GM10847 (cell line): Measurements from ENCODE around the gene TTC9.

Source experiments
- POLR2A ChIP-seq: IDR thresholded peaks from 2 replicates; pipeline ENCODE4 v1.6.1; 2011; ENCODE audit not compliant: insufficient read length; ENCODE audit errors: extremely low read depth

The TTC9 gene

GRCh38 chr14:70692210-70692609 is 50.5 kb downstream of the TTC9 start:
- TF ChIP-seq POLR2A = no peak

GRCh38 chr14:70696026-70696425 is 54.3 kb downstream of the TTC9 start:
- no peak for TF ChIP-seq POLR2A

- TF ChIP-seq POLR2A = no peak
Measured at GRCh38 chr14:70697701-70698100, 56.0 kb downstream of the TTC9 start.

- no peak for TF ChIP-seq POLR2A
Measured at GRCh38 chr14:70698288-70698687, 56.6 kb downstream of the TTC9 start.

GRCh38 chr14:70699646-70700045 is 57.9 kb downstream of the TTC9 start:
- no peak for TF ChIP-seq POLR2A

- no peak for TF ChIP-seq POLR2A
Measured at GRCh38 chr14:70700955-70701585, 59.4 kb downstream of the TTC9 start.

GRCh38 chr14:70701610-70702009 is 59.9 kb downstream of the TTC9 start:
- no peak for TF ChIP-seq POLR2A

- TF ChIP-seq POLR2A = no peak
Measured at GRCh38 chr14:70702161-70702560, 60.4 kb downstream of the TTC9 start.

GRCh38 chr14:70704960-70705359 is 63.2 kb downstream of the TTC9 start:
- no peak for TF ChIP-seq POLR2A

- no peak for TF ChIP-seq POLR2A
Measured at GRCh38 chr14:70706177-70706576, 64.5 kb downstream of the TTC9 start.

GRCh38 chr14:70707138-70708038 is 65.7 kb downstream of the TTC9 start:
- TF ChIP-seq POLR2A = no peak

- TF ChIP-seq POLR2A = no peak
Measured at GRCh38 chr14:70708717-70709570, 67.2 kb downstream of the TTC9 start.

GRCh38 chr14:70709726-70710382 is 68.1 kb downstream of the TTC9 start:
- no peak for TF ChIP-seq POLR2A

GRCh38 chr14:70711451-70711850 is 69.7 kb downstream of the TTC9 start:
- no peak for TF ChIP-seq POLR2A

- TF ChIP-seq POLR2A = no peak
Measured at GRCh38 chr14:70713096-70713495, 71.4 kb downstream of the TTC9 start.

GRCh38 chr14:70713511-70713916 is 71.8 kb downstream of the TTC9 start:
- no peak for TF ChIP-seq POLR2A
